GM21367 (cell line): ENCODE measurements around the gene RADIL.

Experiments used
- ATAC-seq: cut with Tn5 transposase; IDR thresholded peaks from one replicate; pipeline ENCODE4 v1.9.1; 2021; ENCODE audit not compliant: unreplicated experiment

Gene RADIL

GRCh38 chr7:4856336-4857057 is 27.0 kb downstream of the RADIL start:
- no peak for ATAC-seq

GRCh38 chr7:4854916-4855315 is 28.6 kb downstream of the RADIL start:
- ATAC-seq: no peak

- ATAC-seq: no peak
Observed at GRCh38 chr7:4851459-4852422, 31.8 kb downstream of the RADIL start.

GRCh38 chr7:4850262-4850795 is 33.2 kb downstream of the RADIL start:
- ATAC-seq: no peak

GRCh38 chr7:4849390-4849789 is 34.1 kb downstream of the RADIL start:
- no peak for ATAC-seq

- no peak for ATAC-seq
Observed at GRCh38 chr7:4845740-4846142, 37.8 kb downstream of the RADIL start.

GRCh38 chr7:4842319-4843064 is 41.0 kb downstream of the RADIL start:
- ATAC-seq: no peak

GRCh38 chr7:4841836-4842235 is 41.7 kb downstream of the RADIL start:
- no peak for ATAC-seq

- ATAC-seq: no peak
Observed at GRCh38 chr7:4841007-4841784, 42.3 kb downstream of the RADIL start.

GRCh38 chr7:4840079-4840501 is 43.4 kb downstream of the RADIL start:
- ATAC-seq: no peak

GRCh38 chr7:4838626-4839334 is 44.7 kb downstream of the RADIL start:
- no peak for ATAC-seq

- ATAC-seq: no peak
Observed at GRCh38 chr7:4837803-4838625, 45.5 kb downstream of the RADIL start.

GRCh38 chr7:4837041-4837802 is 46.3 kb downstream of the RADIL start:
- ATAC-seq: no peak

- ATAC-seq: no peak
Observed at GRCh38 chr7:4836206-4836661, 47.3 kb downstream of the RADIL start.

- ATAC-seq: no peak
Observed at GRCh38 chr7:4835398-4836205, 47.9 kb downstream of the RADIL start.

- no peak for ATAC-seq
Observed at GRCh38 chr7:4834601-4835397, 48.7 kb downstream of the RADIL start.
